Suprapubic skin (tissue), 4 donors: Measurements from ENCODE around the gene YOD1. TPM values are rescaled to one million over a fixed set of nuclear protein-coding genes. Genes with fewer than 3 reads are reported as not detected.
"Not testable (repeated sequence)": the region's sequence is repeated elsewhere in the genome, so short reads cannot be mapped to it uniquely, and the experiment has no call there.

ENCODE experiments used
- DNase-seq, 2 donors: peaks; one replicate each; pipeline ENCODE4 v3.0.0-alpha.2; 2019; ENCODE audit warnings: low spot score in 2 of 2
- H3K27ac ChIP-seq: fragments of 200-600 bp; sonication (generic); one replicate; pipeline ENCODE4 v1.5.1; 2019
- H3K27me3 ChIP-seq: fragments of 200-600 bp; sonication (generic); one replicate; pipeline ENCODE4 v1.5.1; 2019
- H3K36me3 ChIP-seq: fragments of 200-600 bp; sonication (generic); one replicate; pipeline ENCODE4 v1.5.1; 2019
- H3K4me1 ChIP-seq: fragments of 200-600 bp; sonication (generic); one replicate; pipeline ENCODE4 v1.5.1; 2019
- H3K4me3 ChIP-seq: fragments of 200-600 bp; sonication (generic); one replicate; pipeline ENCODE4 v1.5.1; 2019; ENCODE audit warnings: mild to moderate bottlenecking
- H3K9me3 ChIP-seq: fragments of 200-600 bp; sonication (generic); one replicate; pipeline ENCODE4 v1.5.1; 2019
- EP300 ChIP-seq: sonication (generic); formaldehyde crosslinking; IDR thresholded peaks from one replicate; pipeline ENCODE4 v1.6.1; 2017; ENCODE audit warnings: antibody characterized with exemption
- POLR2A ChIP-seq, 2 donors: fragments of 450-650 bp; IDR thresholded peaks; one replicate each; pipeline ENCODE4 v1.6.1; 2017; ENCODE audit warnings: antibody characterized with exemption in 2 of 2, mild to moderate bottlenecking in 2 of 2, moderate library complexity in 2 of 2
- POLR2AphosphoS5 ChIP-seq, 3 donors: sonication (generic); formaldehyde crosslinking; IDR thresholded peaks; one replicate each; pipeline ENCODE4 v1.6.1; 2017; ENCODE audit warnings: antibody characterized with exemption in 3 of 3
- WGBS: methylation state at CpG from one replicate; pipeline ENCODE4 v1.1.5; 2018; 5-methylcytosine and 5-hydroxymethylcytosine counted together
- total RNA-seq, 4 donors: library from RNA; depleted of rRNA; stranded (reverse); fragments of >200 nt; gene quantifications; one replicate each; pipeline ENCODE4 v1.1.0, GENCODE V29; 2016
- TF ChIP-seq, protein P1 (sequence below), 2 donors: fragments of 200-600 bp in 1 of 2; fragments of 450-650 bp in 1 of 2; sonication (generic) in 1 of 2; IDR thresholded peaks; one replicate each; pipeline ENCODE4 v1.5.1; 2016 to 2019; ENCODE audit warnings: antibody characterized with exemption in 2 of 2, mild to moderate bottlenecking in 1 of 2, moderate library complexity in 1 of 2

The YOD1 gene
- total RNA-seq, 4 donors from 2014 or later = 20.4 to 63.6 (median 42.8) TPM

DNA sequence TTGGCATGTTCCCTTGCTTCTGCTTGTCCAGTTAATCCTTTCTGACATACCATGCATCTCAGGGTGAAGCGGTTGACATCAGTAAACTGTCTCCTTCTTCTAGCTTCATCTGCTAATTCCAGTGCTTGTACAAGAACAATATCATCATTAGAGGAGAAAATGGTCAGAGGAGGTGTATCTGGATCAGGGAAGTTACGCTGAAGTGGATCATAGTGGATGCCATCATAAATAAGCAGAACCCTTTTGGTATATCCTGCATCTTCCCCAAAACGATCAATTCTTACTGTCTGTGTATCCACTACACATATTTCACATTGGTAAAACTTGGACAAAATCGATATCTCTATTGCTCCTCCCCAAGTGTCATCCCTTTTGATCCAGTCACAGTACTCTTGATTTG, 2.0 kb downstream of the YOD1 start:
- 81% methylated on average over 4 of the region's 4 CpGs for WGBS

DNA sequence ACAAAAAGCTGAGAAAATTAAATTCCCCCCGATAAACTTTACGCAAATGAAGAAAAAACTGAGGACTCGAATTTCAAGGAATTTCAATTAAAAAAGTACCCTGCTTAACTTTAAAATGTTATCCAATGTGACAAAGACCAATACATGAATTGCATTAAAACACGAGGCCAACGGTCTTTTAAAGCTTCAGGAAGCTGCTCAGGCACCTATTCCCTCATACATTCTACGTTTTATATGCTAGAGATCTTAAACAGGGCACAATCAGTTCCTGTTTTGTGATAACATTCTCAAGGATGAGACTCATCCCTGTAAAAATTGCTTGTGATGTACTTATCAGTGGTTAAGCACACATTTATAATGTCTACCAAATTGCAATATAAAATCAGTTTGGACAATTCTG, 3.0 kb downstream of the YOD1 start:
- WGBS = 85% methylated on average over 6 of the region's 6 CpGs
- H3K4me3 ChIP-seq = no peak overlapping the region
- TF ChIP-seq, protein P1, sequence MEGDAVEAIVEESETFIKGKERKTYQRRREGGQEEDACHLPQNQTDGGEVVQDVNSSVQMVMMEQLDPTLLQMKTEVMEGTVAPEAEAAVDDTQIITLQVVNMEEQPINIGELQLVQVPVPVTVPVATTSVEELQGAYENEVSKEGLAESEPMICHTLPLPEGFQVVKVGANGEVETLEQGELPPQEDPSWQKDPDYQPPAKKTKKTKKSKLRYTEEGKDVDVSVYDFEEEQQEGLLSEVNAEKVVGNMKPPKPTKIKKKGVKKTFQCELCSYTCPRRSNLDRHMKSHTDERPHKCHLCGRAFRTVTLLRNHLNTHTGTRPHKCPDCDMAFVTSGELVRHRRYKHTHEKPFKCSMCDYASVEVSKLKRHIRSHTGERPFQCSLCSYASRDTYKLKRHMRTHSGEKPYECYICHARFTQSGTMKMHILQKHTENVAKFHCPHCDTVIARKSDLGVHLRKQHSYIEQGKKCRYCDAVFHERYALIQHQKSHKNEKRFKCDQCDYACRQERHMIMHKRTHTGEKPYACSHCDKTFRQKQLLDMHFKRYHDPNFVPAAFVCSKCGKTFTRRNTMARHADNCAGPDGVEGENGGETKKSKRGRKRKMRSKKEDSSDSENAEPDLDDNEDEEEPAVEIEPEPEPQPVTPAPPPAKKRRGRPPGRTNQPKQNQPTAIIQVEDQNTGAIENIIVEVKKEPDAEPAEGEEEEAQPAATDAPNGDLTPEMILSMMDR (IDR thresholded peaks at IDR 0.05) = no peak
- TF ChIP-seq EP300 (no peak), POLR2AphosphoS5 (IDR thresholded peaks at IDR 0.05) (no peak), POLR2A (IDR thresholded peaks at IDR 0.05) (no peak)

More for the DNA sequence above, 2.0 kb downstream of the YOD1 start:
- Histone ChIP-seq H3K27ac (no peak overlapping the region), H3K4me1 (peaks cover 66% of the 10 kb centered on the region), H3K27me3 (no peaks in the 10 kb centered on the region), H3K9me3 (no peaks in the 10 kb centered on the region), H3K36me3 (peaks cover 19% of the 10 kb centered on the region), H3K4me3 (peak overlapping the region; percentile 74)
- DNase-seq = no peak
- TF ChIP-seq, protein P1 (IDR thresholded peaks at IDR 0.05) = no peak
- TF ChIP-seq EP300 = no peak

DNA sequence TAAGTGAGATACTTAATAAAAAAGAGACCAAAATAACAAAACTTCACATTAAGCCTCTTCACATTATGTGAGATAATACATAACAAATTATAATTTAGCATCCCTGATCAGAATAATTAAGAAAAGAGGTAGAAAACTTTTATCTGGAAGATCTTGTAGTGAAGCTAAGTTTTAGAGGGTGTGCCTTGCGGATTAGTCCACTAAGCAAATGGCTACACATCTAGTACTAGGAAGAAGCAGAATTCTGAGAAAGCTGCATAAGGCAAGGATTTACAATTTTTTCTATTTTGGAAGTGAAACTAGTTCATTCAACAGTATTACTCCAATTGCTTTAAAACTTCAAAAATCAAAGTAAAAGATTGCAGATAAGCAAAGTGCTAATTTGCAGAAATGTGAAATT, 3.5 kb downstream of the YOD1 start:
- no peak overlapping the region for H3K4me3 ChIP-seq
- no peak for DNase-seq
- WGBS = 89% methylated on average over 1 of the region's 1 CpG
- no peak overlapping the region for H3K27ac ChIP-seq
- no peaks in the 10 kb centered on the region for H3K9me3 ChIP-seq
- peaks cover 57% of the 10 kb centered on the region for H3K4me1 ChIP-seq
- TF ChIP-seq, protein P1 (IDR thresholded peaks at IDR 0.05) = no peak
- TF ChIP-seq POLR2A (IDR thresholded peaks at IDR 0.05) (no peak), EP300 (no peak), POLR2AphosphoS5 (IDR thresholded peaks at IDR 0.05) (no peak)
- H3K36me3 ChIP-seq = peaks cover 19% of the 10 kb centered on the region
- H3K27me3 ChIP-seq = no peaks in the 10 kb centered on the region

More for the DNA sequence above, 3.0 kb downstream of the YOD1 start:
- DNase-seq = no peak
- Histone ChIP-seq H3K36me3 (peaks cover 19% of the 10 kb centered on the region), H3K27ac (no peak overlapping the region), H3K4me1 (peaks cover 59% of the 10 kb centered on the region), H3K9me3 (no peaks in the 10 kb centered on the region), H3K27me3 (no peaks in the 10 kb centered on the region)

DNA sequence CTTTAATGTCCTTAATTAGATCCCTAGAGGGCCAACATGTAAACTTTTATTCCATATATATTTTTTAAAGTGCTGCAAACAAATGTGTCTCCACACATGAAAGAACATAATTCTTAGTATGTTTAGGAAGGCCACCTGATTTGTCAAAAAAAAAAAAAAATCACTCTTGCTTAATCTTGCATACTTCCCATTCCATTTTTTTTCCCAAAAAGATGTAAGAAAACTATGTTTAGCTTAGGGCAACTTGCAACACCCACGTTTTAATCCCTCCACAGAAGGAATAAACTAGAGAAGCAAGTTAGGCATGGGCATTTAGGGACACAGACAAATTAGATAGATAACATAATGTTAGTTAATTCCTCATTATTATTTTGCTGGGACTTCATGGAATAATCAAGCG, 5.6 kb downstream of the YOD1 start:
- no peak overlapping the region for H3K27ac ChIP-seq
- peaks cover 19% of the 10 kb centered on the region for H3K36me3 ChIP-seq
- H3K9me3 ChIP-seq = no peaks in the 10 kb centered on the region
- no peaks in the 10 kb centered on the region for H3K27me3 ChIP-seq
- TF ChIP-seq POLR2A (IDR thresholded peaks at IDR 0.05) (no peak), POLR2AphosphoS5 (IDR thresholded peaks at IDR 0.05) (no peak), EP300 (no peak)
- TF ChIP-seq, protein P1 (IDR thresholded peaks at IDR 0.05) = no peak
- H3K4me3 ChIP-seq = no peak overlapping the region
- H3K4me1 ChIP-seq = peaks cover 42% of the 10 kb centered on the region
- 57% methylated on average over 2 of the region's 2 CpGs for WGBS
- DNase-seq = no peak

DNA sequence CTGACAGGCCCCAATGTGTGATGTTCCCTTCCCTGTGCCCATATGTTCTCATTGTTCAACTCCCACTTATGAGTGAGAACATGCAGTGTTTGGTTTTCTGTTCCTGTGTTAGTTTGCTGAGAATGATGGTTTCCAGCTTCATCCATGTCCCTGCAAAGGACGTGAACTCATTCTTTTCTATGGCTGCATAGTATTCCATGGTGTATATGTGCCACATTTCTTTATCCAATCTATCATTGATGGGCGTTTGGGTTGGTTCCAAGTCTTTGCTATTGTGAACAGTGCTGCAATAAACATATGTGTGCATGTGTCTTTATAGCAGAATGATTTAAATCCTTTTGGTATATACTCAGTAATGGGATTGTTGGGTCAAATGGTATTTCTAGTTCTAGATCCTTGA, 9.6 kb downstream of the YOD1 start:
- not testable (repeated sequence) for H3K27ac ChIP-seq, H3K27me3 ChIP-seq, H3K4me3 ChIP-seq, H3K36me3 ChIP-seq, H3K9me3 ChIP-seq, DNase-seq
- peaks cover 12% of the 10 kb centered on the region for H3K4me1 ChIP-seq
- 93% methylated on average over 2 of the region's 2 CpGs for WGBS

DNA sequence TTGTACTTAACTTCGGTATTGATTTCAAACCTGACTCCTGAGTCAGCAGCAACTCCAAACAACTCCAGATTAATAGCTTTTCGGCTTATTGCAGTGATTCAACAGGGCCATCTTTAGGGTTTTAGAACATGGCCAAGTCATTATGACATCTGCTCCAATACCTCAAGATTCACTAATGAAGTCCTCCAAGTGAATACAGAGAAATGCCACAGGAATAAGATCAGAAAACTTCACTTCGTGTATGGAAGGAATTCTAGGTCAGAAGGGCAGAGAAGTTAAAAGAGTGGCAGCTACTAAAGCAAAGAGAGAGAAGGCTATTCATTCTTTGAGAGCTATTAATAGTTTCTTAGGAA, 10.9 kb downstream of the YOD1 start:
- no peak for DNase-seq
- no peaks in the 10 kb centered on the region for H3K27me3 ChIP-seq
- 75% methylated on average over 3 of the region's 3 CpGs for WGBS
- H3K4me1 ChIP-seq = peaks cover 1% of the 10 kb centered on the region
- no peaks in the 10 kb centered on the region for H3K36me3 ChIP-seq
- no peak overlapping the region for H3K27ac ChIP-seq
- TF ChIP-seq POLR2A (IDR thresholded peaks at IDR 0.05) = no peak
- TF ChIP-seq POLR2AphosphoS5 (IDR thresholded peaks at IDR 0.05) = no peak
- no peak for TF ChIP-seq EP300
- TF ChIP-seq, protein P1 (IDR thresholded peaks at IDR 0.05) = no peak
- H3K9me3 ChIP-seq = no peaks in the 10 kb centered on the region
- H3K4me3 ChIP-seq = no peak overlapping the region
